GM21723 (cell line): ENCODE measurements around the gene WDR86.

Experiments
- ATAC-seq: cut with Tn5 transposase; IDR thresholded peaks from one replicate; pipeline ENCODE4 v1.9.1; 2021; ENCODE audit warnings: mild to moderate bottlenecking, moderate library complexity; ENCODE audit not compliant: unreplicated experiment

The WDR86 gene

GRCh38 chr7:151439855-151440798 lies 30.3 kb upstream of the WDR86 start, which contains the start of gene CRYGN:
Gene CRYGN, minus strand, starts transcription at chr7:151440141. Its CDS starts 224 bp downstream, at chr7:151439917.
- no peak for ATAC-seq

- no peak for ATAC-seq
These were observed 29.2 kb upstream of the WDR86 start for GRCh38 chr7:151438864-151439601.

- ATAC-seq: no peak
These were observed 28.2 kb upstream of the WDR86 start for GRCh38 chr7:151437866-151438516.

GRCh38 chr7:151437159-151437553 lies 27.3 kb upstream of the WDR86 start:
- ATAC-seq: no peak

GRCh38 chr7:151436446-151437158 lies 26.8 kb upstream of the WDR86 start:
- ATAC-seq: no peak

GRCh38 chr7:151435971-151436370 lies 26.1 kb upstream of the WDR86 start:
- ATAC-seq: no peak

GRCh38 chr7:151435103-151435916 lies 25.5 kb upstream of the WDR86 start:
- no peak for ATAC-seq

GRCh38 chr7:151434549-151434948 lies 24.7 kb upstream of the WDR86 start:
- ATAC-seq: no peak

GRCh38 chr7:151433721-151434400 lies 24.0 kb upstream of the WDR86 start:
- no peak for ATAC-seq

- ATAC-seq: peak; percentile 65
These were observed 23.1 kb upstream of the WDR86 start for GRCh38 chr7:151432658-151433521.

- no peak for ATAC-seq
These were observed 22.0 kb upstream of the WDR86 start for GRCh38 chr7:151431768-151432311.

- no peak for ATAC-seq
These were observed 21.5 kb upstream of the WDR86 start for GRCh38 chr7:151431281-151431767.

- no peak for ATAC-seq
These were observed 20.8 kb upstream of the WDR86 start for GRCh38 chr7:151430391-151431205.

GRCh38 chr7:151429560-151430331 lies 19.9 kb upstream of the WDR86 start:
- ATAC-seq: peak; percentile 59

GRCh38 chr7:151429237-151429559 lies 19.4 kb upstream of the WDR86 start:
- no peak for ATAC-seq
